Neural crest cell (in vitro differentiated cells): ENCODE results near the gene FOXP4. TPM values are rescaled to one million over a fixed set of nuclear protein-coding genes. Genes with fewer than 3 reads are reported as not detected.

ENCODE experiments used
- DNase-seq: peaks from one replicate; pipeline ENCODE4 v3.0.0; 2021; ENCODE audit warnings: low read depth, mixed read lengths, low spot score
- H3K27ac Mint-ChIP-seq: one replicate; pipeline ENCODE4 v1.8.0; 2021; ENCODE audit warnings: mild to moderate bottlenecking, mixed read lengths; ENCODE audit not compliant: unreplicated experiment
- H3K27me3 Mint-ChIP-seq: 2 replicates; pipeline ENCODE4 v1.8.0; 2021; ENCODE audit warnings: low read depth, mild to moderate bottlenecking, mixed read lengths
- H3K36me3 Mint-ChIP-seq: 2 replicates; pipeline ENCODE4 v1.8.0; 2021; ENCODE audit warnings: low read depth, mild to moderate bottlenecking, mixed read lengths
- H3K4me1 Mint-ChIP-seq: 2 replicates; pipeline ENCODE4 v1.8.0; 2021; ENCODE audit warnings: mixed read lengths
- H3K4me3 Mint-ChIP-seq: one replicate; pipeline ENCODE4 v1.8.0; 2021; ENCODE audit warnings: mild to moderate bottlenecking, mixed read lengths
- H3K9me3 Mint-ChIP-seq: 2 replicates; pipeline ENCODE4 v1.8.0; 2021; ENCODE audit warnings: mixed read lengths
- total RNA-seq: library from RNA; stranded (reverse); gene quantifications from 2 replicates; pipeline ENCODE4 v1.2.1, GENCODE V29; 2021
- TF ChIP-seq, protein P1 (sequence below): fragments of 200-600 bp; sonication (generic); conservative IDR thresholded peaks from 2 replicates; pipeline ENCODE4 v1.5.0; 2021; ENCODE audit warnings: antibody characterized with exemption, mild to moderate bottlenecking

Gene FOXP4
- total RNA-seq, 1 donor from 2014 or later = 57.9 TPM

DNA sequence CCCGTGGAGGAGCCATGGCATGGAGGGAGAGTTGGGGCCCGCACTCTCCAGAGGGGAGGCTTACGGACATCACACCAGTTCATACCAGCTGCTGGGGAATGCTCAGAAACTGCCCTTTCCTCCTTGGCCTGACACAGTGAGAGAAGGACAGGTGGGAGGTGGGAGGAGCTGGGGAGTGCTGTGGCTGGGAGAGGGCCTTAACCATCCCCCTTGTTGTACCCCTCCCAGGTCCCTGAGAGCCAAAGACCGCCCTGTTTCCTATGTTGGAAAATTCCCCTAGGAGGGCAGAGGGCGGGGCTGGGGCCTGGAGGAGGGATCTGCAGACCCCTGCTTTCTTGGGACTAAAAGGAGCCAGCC lies 24.1 kb downstream of the FOXP4 start:
- DNase-seq = peak; percentile 32
- TF ChIP-seq, protein P1, sequence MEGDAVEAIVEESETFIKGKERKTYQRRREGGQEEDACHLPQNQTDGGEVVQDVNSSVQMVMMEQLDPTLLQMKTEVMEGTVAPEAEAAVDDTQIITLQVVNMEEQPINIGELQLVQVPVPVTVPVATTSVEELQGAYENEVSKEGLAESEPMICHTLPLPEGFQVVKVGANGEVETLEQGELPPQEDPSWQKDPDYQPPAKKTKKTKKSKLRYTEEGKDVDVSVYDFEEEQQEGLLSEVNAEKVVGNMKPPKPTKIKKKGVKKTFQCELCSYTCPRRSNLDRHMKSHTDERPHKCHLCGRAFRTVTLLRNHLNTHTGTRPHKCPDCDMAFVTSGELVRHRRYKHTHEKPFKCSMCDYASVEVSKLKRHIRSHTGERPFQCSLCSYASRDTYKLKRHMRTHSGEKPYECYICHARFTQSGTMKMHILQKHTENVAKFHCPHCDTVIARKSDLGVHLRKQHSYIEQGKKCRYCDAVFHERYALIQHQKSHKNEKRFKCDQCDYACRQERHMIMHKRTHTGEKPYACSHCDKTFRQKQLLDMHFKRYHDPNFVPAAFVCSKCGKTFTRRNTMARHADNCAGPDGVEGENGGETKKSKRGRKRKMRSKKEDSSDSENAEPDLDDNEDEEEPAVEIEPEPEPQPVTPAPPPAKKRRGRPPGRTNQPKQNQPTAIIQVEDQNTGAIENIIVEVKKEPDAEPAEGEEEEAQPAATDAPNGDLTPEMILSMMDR = no peak
- Mint-ChIP-seq H3K36me3 (peaks cover 17% of the 10 kb centered on the region), H3K9me3 (no peaks in the 10 kb centered on the region), H3K27ac (peak overlapping the region; percentile 99), H3K4me1 (peaks cover 72% of the 10 kb centered on the region), H3K27me3 (no peaks in the 10 kb centered on the region), H3K4me3 (peak overlapping the region; percentile 83)

DNA sequence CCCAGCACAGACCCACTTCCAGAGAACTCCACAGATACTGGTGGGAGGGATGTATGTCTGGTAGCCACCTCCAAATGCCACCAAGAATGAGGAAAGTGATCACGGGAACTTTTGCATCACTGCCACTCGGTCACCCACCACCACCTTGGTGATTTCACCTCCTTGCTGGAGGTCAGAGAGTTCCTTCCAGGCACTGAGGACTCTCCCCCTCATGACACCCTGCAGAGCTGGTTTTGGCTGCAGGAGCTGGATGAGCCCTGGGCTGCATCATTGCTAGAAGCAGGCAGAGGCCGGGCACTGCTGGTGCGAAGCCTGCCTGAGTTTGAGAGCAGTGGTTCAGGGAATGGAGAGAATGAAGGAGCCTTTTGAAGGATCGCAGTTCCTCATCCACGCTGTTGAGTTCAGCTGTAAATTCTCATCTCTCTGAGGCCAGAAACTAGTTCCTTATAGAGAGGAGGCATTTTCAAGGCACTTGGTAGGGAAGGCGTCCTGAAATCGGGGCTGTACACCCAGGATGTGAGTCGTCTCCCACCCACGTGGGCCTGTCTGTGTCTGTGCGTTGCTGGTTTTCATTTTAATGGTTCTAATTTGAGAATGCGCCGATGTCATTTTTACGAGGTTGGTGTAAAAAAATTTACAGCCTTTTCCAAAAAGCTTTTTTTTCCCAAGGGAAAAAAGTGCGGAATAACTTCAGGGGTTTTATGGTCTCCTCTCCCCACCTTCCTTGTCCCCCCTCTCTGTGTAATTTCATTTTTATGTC lies 25.0 kb downstream of the FOXP4 start:
- H3K27me3 Mint-ChIP-seq = no peaks in the 10 kb centered on the region
- peak overlapping the region; percentile 60 for H3K27ac Mint-ChIP-seq
- H3K36me3 Mint-ChIP-seq = peaks cover 11% of the 10 kb centered on the region
- peaks cover 76% of the 10 kb centered on the region for H3K4me1 Mint-ChIP-seq
- TF ChIP-seq, protein P1 = no peak
- no peak for DNase-seq
- peak overlapping the region; percentile 83 for H3K4me3 Mint-ChIP-seq
- no peaks in the 10 kb centered on the region for H3K9me3 Mint-ChIP-seq

DNA sequence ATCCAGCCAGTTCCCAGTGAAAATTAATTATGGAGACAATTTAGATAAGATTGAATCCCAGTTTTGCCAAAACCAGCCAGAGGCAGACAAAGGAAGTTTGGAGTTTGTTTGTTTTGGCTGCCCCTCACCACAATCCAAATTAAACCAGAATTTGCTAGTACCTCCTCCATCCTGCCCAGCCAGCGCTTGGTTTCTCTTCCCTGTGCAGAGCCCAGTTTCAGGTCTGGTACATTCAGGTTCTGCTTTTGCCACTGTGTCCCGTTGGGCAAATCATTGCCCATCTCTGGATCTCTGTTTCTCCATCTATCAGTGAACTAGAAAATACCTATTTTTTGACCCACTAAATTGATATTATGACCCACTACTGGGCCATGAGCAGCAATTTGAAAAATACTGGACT lies 26.4 kb downstream of the FOXP4 start:
- TF ChIP-seq, protein P1 = no peak
- H3K27ac Mint-ChIP-seq = no peak overlapping the region
- H3K36me3 Mint-ChIP-seq = no peaks in the 10 kb centered on the region
- no peaks in the 10 kb centered on the region for H3K9me3 Mint-ChIP-seq
- no peak for DNase-seq
- H3K27me3 Mint-ChIP-seq = no peaks in the 10 kb centered on the region
- H3K4me1 Mint-ChIP-seq = peaks cover 84% of the 10 kb centered on the region
- peak overlapping the region; percentile 28 for H3K4me3 Mint-ChIP-seq

DNA sequence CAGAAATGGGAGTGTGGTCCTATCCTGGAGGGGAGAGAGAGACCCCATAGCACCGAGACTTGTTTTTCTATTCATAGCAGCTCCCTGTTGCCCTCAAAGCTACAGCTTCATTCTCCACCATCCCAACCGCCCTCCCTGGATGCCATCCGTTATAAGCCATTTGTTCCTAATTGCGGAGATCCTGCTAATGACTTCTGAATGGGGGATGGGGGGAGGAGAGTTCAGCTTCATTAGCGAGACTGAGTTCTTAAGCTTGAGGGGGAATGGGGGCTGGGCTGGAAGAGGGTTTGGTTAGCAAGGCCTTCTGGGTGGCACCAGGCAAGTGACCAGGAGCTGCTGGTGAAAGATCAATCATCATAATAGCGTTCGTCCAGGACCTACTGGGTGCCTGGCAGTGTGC lies 27.1 kb downstream of the FOXP4 start:
- TF ChIP-seq, protein P1 = no peak
- Mint-ChIP-seq H3K36me3 (no peaks in the 10 kb centered on the region), H3K4me3 (peak overlapping the region; percentile 28), H3K27me3 (no peaks in the 10 kb centered on the region), H3K27ac (no peak overlapping the region), H3K4me1 (peaks cover 86% of the 10 kb centered on the region), H3K9me3 (no peaks in the 10 kb centered on the region)
- DNase-seq = no peak

DNA sequence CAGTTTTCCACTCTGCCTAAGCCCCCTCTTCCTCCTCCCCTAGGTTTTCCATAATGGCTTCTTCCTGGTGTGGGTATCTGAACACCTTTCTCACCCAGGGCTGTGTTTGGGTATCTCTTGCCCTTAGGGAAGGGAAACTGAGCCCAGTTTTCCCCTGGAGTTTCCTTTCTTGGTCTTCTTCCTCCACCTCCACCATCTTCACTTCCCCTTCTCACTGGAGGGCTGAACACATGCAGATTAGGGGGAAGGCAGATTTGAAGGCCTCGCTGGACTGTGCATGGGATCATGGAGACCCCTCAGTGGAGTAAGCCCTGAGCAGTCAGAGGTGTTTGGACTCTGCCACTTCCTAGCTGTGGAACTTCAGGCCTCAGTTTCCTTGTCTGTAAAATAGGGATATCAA lies 27.8 kb downstream of the FOXP4 start:
- Mint-ChIP-seq H3K36me3 (no peaks in the 10 kb centered on the region), H3K27me3 (no peaks in the 10 kb centered on the region), H3K4me1 (peaks cover 86% of the 10 kb centered on the region), H3K4me3 (no peak overlapping the region), H3K9me3 (no peaks in the 10 kb centered on the region), H3K27ac (no peak overlapping the region)
- DNase-seq = no peak
- TF ChIP-seq, protein P1 = no peak
